B cell (primary cell): Measurements from ENCODE around the gene CHORDC1. TPM values are rescaled to one million over a fixed set of nuclear protein-coding genes. Genes with fewer than 3 reads are reported as not detected.
"Not testable (repeated sequence)": the region's sequence is repeated elsewhere in the genome, so short reads cannot be mapped to it uniquely, and the experiment has no call there.

Experiments
- ATAC-seq: fragments of 200-7000 bp; cut with Tn5 transposase; one replicate; pipeline ENCODE4 v1.10.0; 2021; ENCODE audit warnings: low read depth, mild to moderate bottlenecking, moderate number of reproducible peaks, moderate library complexity
- CTCF ChIA-PET: fragments of 350-600 bp; sonication (Branson Sonifier 250); formaldehyde crosslinking; loops from one replicate; lab custom pipeline; 2021; ENCODE audit warnings: antibody characterized with exemption, inconsistent platforms; lab: Charles Lee
- POLR2A ChIA-PET: fragments of 350-600 bp; sonication (Branson Sonifier 250); formaldehyde crosslinking; loops from one replicate; lab custom pipeline; 2021; ENCODE audit warnings: antibody characterized with exemption; lab: Charles Lee
- DNase-seq: peaks from one replicate; pipeline ENCODE4 v3.0.0; 2013
- H2AFZ ChIP-seq: 2 replicates; pipeline ENCODE4 v1.6.1; 2012; ENCODE audit warnings: mild to moderate bottlenecking, low read depth, low read length; ENCODE audit not compliant: insufficient read depth, poor library complexity, severe bottlenecking
- H3K27ac ChIP-seq, 2 donors: 1 replicate in 1 of 2; 2 replicates in 1 of 2; pipeline ENCODE4 v1.5.1; 2012 to 2013; ENCODE audit warnings: low read length in 2 of 2, mild to moderate bottlenecking in 2 of 2, moderate library complexity in 1 of 2
- H3K27me3 ChIP-seq, 4 experiments: fragments of 200-600 bp in 1 of 4; sonication (generic) in 1 of 4; replicated peaks in 1 of 4; 1 replicate in 2 of 4; 2 replicates in 2 of 4; pipeline versions ENCODE4 v1.6.1 to v1.7.0; 2013 to 2016; ENCODE audit warnings: low read length in 3 of 4, mild to moderate bottlenecking in 2 of 4, mixed read lengths in 1 of 4, moderate library complexity in 1 of 4; ENCODE audit not compliant: insufficient read depth in 4 of 4, control insufficient read depth in 3 of 4; ENCODE audit errors: control extremely low read depth in 1 of 4
- H3K36me3 ChIP-seq, 2 experiments: replicated peaks in 1 of 2; 1 replicate in 1 of 2; 2 replicates in 1 of 2; pipeline versions ENCODE4 v1.6.1 to v1.7.1; 2013; ENCODE audit warnings: low read length in 1 of 2; ENCODE audit not compliant: insufficient read depth in 2 of 2, control insufficient read depth in 1 of 2; ENCODE audit errors: control extremely low read depth in 1 of 2, extremely low read depth in 1 of 2
- H3K4me1 ChIP-seq, 2 donors: fragments of 200-600 bp in 1 of 2; sonication (generic) in 1 of 2; 1 replicate in 1 of 2; 2 replicates in 1 of 2; pipeline versions ENCODE4 v1.5.1 to v1.6.1; 2013 to 2017; ENCODE audit warnings: low read length in 2 of 2; ENCODE audit not compliant: control insufficient read depth in 2 of 2, insufficient read depth in 2 of 2
- H3K4me2 ChIP-seq: replicated peaks from 2 replicates; pipeline ENCODE3; 2012; ENCODE audit warnings: mild to moderate bottlenecking, low read depth, low read length; ENCODE audit not compliant: poor library complexity, severe bottlenecking
- H3K4me3 ChIP-seq, 5 experiments: fragments of 200-600 bp in 1 of 5; sonication (generic) in 1 of 5; 1 replicate in 3 of 5; 2 replicates in 2 of 5; pipeline versions ENCODE4 v1.5.1 to v1.7.0; 2011 to 2016; ENCODE audit warnings: low read length in 4 of 5, mild to moderate bottlenecking in 4 of 5, low read depth in 2 of 5, control low read depth in 1 of 5, moderate library complexity in 1 of 5; ENCODE audit not compliant: insufficient read depth in 1 of 5; ENCODE audit errors: control extremely low read depth in 1 of 5, extremely low read depth in 1 of 5
- H3K79me2 ChIP-seq: fragments of 200-600 bp; sonication (generic); one replicate; pipeline ENCODE4 v1.6.0; 2016; ENCODE audit warnings: low read length; ENCODE audit not compliant: control insufficient read depth, insufficient read depth
- H3K9ac ChIP-seq: fragments of 200-600 bp; sonication (generic); 2 replicates; pipeline ENCODE4 v1.6.1; 2017; ENCODE audit warnings: mild to moderate bottlenecking, low read length, moderate library complexity
- H3K9me3 ChIP-seq, 3 donors: one replicate each; pipeline versions ENCODE4 v1.6.1 to v1.7.1; 2013; ENCODE audit warnings: low read length in 2 of 3; ENCODE audit not compliant: control insufficient read depth in 2 of 3, insufficient read depth in 1 of 3; ENCODE audit errors: control extremely low read depth in 1 of 3
- H4K20me1 ChIP-seq: 2 replicates; pipeline ENCODE4 v1.6.0; 2012; ENCODE audit warnings: mild to moderate bottlenecking, low read length; ENCODE audit not compliant: insufficient read depth, control insufficient read depth, poor library complexity, severe bottlenecking
- H3K27ac Mint-ChIP-seq: one replicate; pipeline ENCODE4 v1.8.0; 2021; ENCODE audit warnings: mixed read lengths
- H3K27me3 Mint-ChIP-seq: one replicate; pipeline ENCODE4 v1.8.0; 2021; ENCODE audit warnings: mixed read lengths
- H3K4me1 Mint-ChIP-seq: one replicate; pipeline ENCODE4 v1.8.0; 2021; ENCODE audit warnings: mixed read lengths
- H3K4me3 Mint-ChIP-seq: one replicate; pipeline ENCODE4 v1.8.0; 2021; ENCODE audit warnings: mixed read lengths
- H3K9me3 Mint-ChIP-seq: one replicate; pipeline ENCODE4 v1.8.0; 2022; ENCODE audit warnings: mixed read lengths; ENCODE audit not compliant: insufficient read depth
- WGBS: methylation state at CpG from one replicate; pipeline ENCODE4 v1.1.5; 2013; ENCODE audit warnings: missing lambda C conversion rate; ENCODE audit not compliant: insufficient coverage; 5-methylcytosine and 5-hydroxymethylcytosine counted together
- intact Hi-C: fragments of 100-400 bp; cut with micrococcal nuclease; formaldehyde crosslinking; loops from one replicate; pipeline ENCODE4 v1.10.0; 2022
- polyA plus RNA-seq: library from polyadenylated mRNA; depleted of rRNA; stranded (reverse); fragments of >200 nt; gene quantifications from 2 replicates; pipeline ENCODE4 v1.2.3, GENCODE V29; 2012
- total RNA-seq, 2 donors: library from RNA; stranded (reverse); fragments of 120-200 nt in 1 of 2; gene quantifications; 1 replicate in 1 of 2; 2 replicates in 1 of 2; pipeline versions ENCODE4 v1.2.3 to v1.2.4, GENCODE V29; 2013 to 2022

Gene CHORDC1
- total and polyA plus RNA-seq, 2 donors (not counting 1 experiment from before 2014, with no cell fraction given) = 22.1 to 76.9 TPM

DNA sequence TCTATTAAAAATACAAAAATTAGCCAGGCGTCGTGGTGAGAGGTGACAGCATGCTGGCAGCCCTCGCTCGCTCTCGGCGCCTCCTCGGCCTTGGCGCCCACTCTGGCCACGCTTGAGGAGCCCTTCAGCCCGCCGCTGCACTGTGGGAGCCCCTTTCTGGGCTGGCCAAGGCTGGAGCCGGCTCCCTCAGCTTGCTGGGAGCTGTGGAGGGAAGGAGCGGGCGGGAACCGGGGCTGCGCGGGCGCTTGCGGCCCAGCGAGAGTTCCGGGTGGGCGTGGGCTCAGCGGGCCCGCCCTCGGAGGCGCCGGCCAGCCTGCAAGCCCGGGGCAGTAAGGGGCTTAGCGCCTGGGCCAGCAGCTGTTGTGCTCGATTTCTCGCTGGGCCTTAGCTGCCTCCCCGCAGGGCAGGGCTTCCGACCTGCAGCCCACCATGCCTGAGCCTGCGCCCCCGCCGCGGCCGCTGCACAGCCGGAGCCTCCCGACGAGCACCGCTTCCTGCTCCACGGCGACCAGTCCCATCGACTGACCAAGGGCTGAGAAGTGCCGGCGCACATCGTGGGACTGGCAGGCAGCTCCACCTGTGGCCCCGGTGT lies 55.8 kb downstream of the CHORDC1 start:
- H2AFZ ChIP-seq, H3K4me3 ChIP-seq, H3K27ac Mint-ChIP-seq, H3K27me3 Mint-ChIP-seq, intact Hi-C loops, H3K9ac ChIP-seq, H3K36me3 ChIP-seq, H3K4me1 ChIP-seq, POLR2A ChIA-PET, H3K9me3 Mint-ChIP-seq, H4K20me1 ChIP-seq, ATAC-seq, H3K4me2 ChIP-seq, H3K4me1 Mint-ChIP-seq, H3K9me3 ChIP-seq, H3K27me3 ChIP-seq, DNase-seq, H3K79me2 ChIP-seq, H3K27ac ChIP-seq, H3K4me3 Mint-ChIP-seq, CTCF ChIA-PET: not testable (repeated sequence)
- WGBS = 97% methylated on average over 26 of the region's 49 CpGs

Other genes starting within 250 kb of the CHORDC1 start
- gene TRIM49C, start 191.9 kb downstream of the CHORDC1 start, total RNA-seq = not detected in 2 replicates
- not detected in 2 replicates for gene TRIM49C, start 191.9 kb downstream of the CHORDC1 start, polyA plus RNA-seq
- gene UBTFL1, start 137.1 kb downstream of the CHORDC1 start, total RNA-seq = not detected in 2 replicates
- gene UBTFL1, start 137.1 kb downstream of the CHORDC1 start, polyA plus RNA-seq = not detected in 2 replicates
- gene NAALAD2, start 88.4 kb downstream of the CHORDC1 start, total RNA-seq = not detected in 2 replicates
- not detected in 2 replicates for gene NAALAD2, start 88.4 kb downstream of the CHORDC1 start, polyA plus RNA-seq